ENCODE results near the gene GOLGA6L2. TPM values are rescaled to one million over a fixed set of nuclear protein-coding genes. Genes with fewer than 3 reads are reported as not detected.

GOLGA6L2 gene
- total and polyA plus RNA-seq, 2 of the 8 experiments (the other 6 are each of a cell fraction or from before 2014, with no cell fraction given), result not detected

DNA sequence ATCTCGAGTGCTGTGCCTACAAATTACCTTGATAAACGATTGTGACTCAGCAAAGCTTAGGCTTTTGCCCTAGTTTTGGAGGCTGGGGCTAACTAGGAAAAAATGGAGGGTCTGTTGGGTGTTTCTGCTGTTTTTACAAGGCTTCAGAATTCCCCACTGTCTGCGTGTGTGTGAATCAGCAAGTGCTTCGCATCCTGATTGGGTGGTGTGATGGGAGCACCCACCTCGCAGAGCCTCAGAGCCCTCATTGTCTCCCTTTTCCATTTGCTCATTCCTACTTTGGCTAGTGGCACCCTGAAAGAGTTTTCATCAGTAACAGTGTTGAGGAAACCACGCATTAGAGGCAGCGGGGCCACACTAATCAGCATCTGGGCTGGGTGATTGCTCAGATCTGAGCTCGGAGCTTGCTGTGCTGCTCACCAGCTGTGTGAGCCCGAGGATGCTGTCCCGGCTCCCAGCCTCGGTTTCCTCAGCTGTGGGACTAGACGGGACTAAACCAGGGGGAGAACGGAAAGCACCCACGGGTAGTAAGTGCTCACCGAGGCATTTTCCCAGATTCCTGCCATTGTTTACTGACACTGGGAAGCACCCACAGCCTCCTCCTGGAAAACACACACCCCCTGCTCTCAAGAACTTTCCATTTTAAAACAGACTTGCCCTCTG is 51.9 kb downstream of the GOLGA6L2 start:
- H2AFZ ChIP-seq (ENCODE audit: low read length), result no peak overlapping the region
- H3K14ac ChIP-seq (ENCODE audit: insufficient read length), result no peak overlapping the region
- no peak overlapping the region for H2AK5ac ChIP-seq (ENCODE audit: low read depth, low read length)
- H3K27me3 ChIP-seq (replicated peaks in 1 of 4; ENCODE audit: control insufficient read depth in 3 of 4, extremely low read depth in 1 of 4, insufficient read depth in 3 of 4, low read length in 3 of 4), result no peaks in the 10 kb centered on the region
- no peaks in the 10 kb centered on the region for H3K23me2 ChIP-seq (ENCODE audit: low read depth, low read length)
- no peak overlapping the region for H3K4me3 ChIP-seq (ENCODE audit: extremely low read depth in 1 of 4, insufficient read depth in 2 of 4, low read depth in 3 of 4, low read length in 4 of 4)
- H3K36me3 ChIP-seq (ENCODE audit: control insufficient read depth in 2 of 4, insufficient read depth in 4 of 4, low read length in 3 of 4), result no peaks in the 10 kb centered on the region
- no peak overlapping the region for H3K9ac ChIP-seq (replicated peaks in 1 of 4; ENCODE audit: extremely low read depth in 1 of 4, low read depth in 3 of 4, low read length in 3 of 4)
- ChIA-PET CTCF (ENCODE audit: partially characterized antibody) (no interaction called here), POLR2A (ENCODE audit: partially characterized antibody) (no interaction called here)
- DNase-seq (ENCODE audit: low read depth in 1 of 2, low spot score in 2 of 2), result no peak
- FAIRE-seq, result no peak
- H3K56ac ChIP-seq (replicated peaks; ENCODE audit: insufficient read length, low read depth, low read length), result no peak overlapping the region
- no peaks in the 10 kb centered on the region for H3K79me2 ChIP-seq (ENCODE audit: control insufficient read depth in 1 of 2, insufficient read depth in 2 of 2, low read length in 2 of 2)
- H3K23ac ChIP-seq (ENCODE audit: insufficient read length), result no peak overlapping the region
- H4K8ac ChIP-seq (ENCODE audit: extremely low read depth, insufficient read depth, low read length), result no peak overlapping the region
- H2BK120ac ChIP-seq (replicated peaks; ENCODE audit: low read depth, low read length), result no peak overlapping the region
- no peaks in the 10 kb centered on the region; a peak in 2 of 7 replicates for H3K4me1 ChIP-seq (replicated peaks in 1 of 4; ENCODE audit: control insufficient read depth in 3 of 4, insufficient read depth in 4 of 4, low read length in 3 of 4)
- no peak overlapping the region for H2BK15ac ChIP-seq (ENCODE audit: low read length)
- no peak overlapping the region for H3K27ac ChIP-seq (ENCODE audit: low read depth, low read length)
- peaks cover 3 to 25% of the 10 kb centered on the region in 2 experiments; a peak in 3 of 4 replicates for H3K9me3 ChIP-seq (ENCODE audit: insufficient read depth in 2 of 2, low read depth in 1 of 2, low read length in 1 of 2)
- no peak overlapping the region for H3K4me2 ChIP-seq (ENCODE audit: insufficient read depth in 1 of 2, low read depth in 2 of 2, low read length in 2 of 2)
- no peak overlapping the region for H2BK12ac ChIP-seq (ENCODE audit: low read depth, low read length)
- H3K79me1 ChIP-seq (ENCODE audit: low read depth, low read length), result no peaks in the 10 kb centered on the region
- H2BK20ac ChIP-seq (ENCODE audit: low read length), result no peak overlapping the region
- H4K20me1 ChIP-seq (replicated peaks in 1 of 2; ENCODE audit: control insufficient read depth in 1 of 2, insufficient read depth in 2 of 2, low read length in 2 of 2), result no peaks in the 10 kb centered on the region
- H3K4ac ChIP-seq (replicated peaks; ENCODE audit: insufficient read length, low read depth, low read length), result no peak overlapping the region
- 82% methylated on average over 14 of the region's 15 CpGs; no CpG with 5 or more reads in 1 of the 2 experiments for WGBS, 2 experiments (ENCODE audit: extremely low coverage in 1 of 2, insufficient coverage in 1 of 2, insufficient read length in 1 of 2, insufficient replicate concordance in 2 of 2, low coverage in 1 of 2, low lambda C conversion rate in 2 of 2, missing lambda C conversion rate in 1 of 2)
- no peak overlapping the region for H4K91ac ChIP-seq (replicated peaks; ENCODE audit: insufficient read length, low read length)
- no peak overlapping the region for H2BK5ac ChIP-seq (ENCODE audit: low read depth, low read length)
- no peak overlapping the region for H3K18ac ChIP-seq (ENCODE audit: extremely low read depth, low read length)
- no peak overlapping the region for H4K5ac ChIP-seq (ENCODE audit: insufficient read length, low read depth, low read length)
- TF ChIP-seq MAFK (IDR thresholded peaks at IDR 0.05; ENCODE audit: low read depth, low read length) (no peak), NANOG (IDR thresholded peaks at IDR 0.05; ENCODE audit: insufficient read depth, low read depth, low read length, poor library complexity, severe bottlenecking) (no peak), SP2 (IDR thresholded peaks at IDR 0.05; ENCODE audit: low read length) (no peak), SAP30 (IDR thresholded peaks at IDR 0.05; ENCODE audit: insufficient read depth, insufficient replicate concordance, low read length) (no peak), GTF2F1 (IDR thresholded peaks at IDR 0.05; ENCODE audit: borderline replicate concordance, low read depth, low read length) (no peak), BACH1 (IDR thresholded peaks at IDR 0.05; ENCODE audit: low read length) (no peak), CHD1 (IDR thresholded peaks at IDR 0.05; ENCODE audit: low read depth, low read length) (no peak), CTBP2 (IDR thresholded peaks at IDR 0.05; ENCODE audit: borderline replicate concordance, insufficient read depth, insufficient read length, low read length) (no peak), POU5F1 (IDR thresholded peaks at IDR 0.05; ENCODE audit: low read depth, low read length) (no peak)
- TF ChIP-seq, protein P1, sequence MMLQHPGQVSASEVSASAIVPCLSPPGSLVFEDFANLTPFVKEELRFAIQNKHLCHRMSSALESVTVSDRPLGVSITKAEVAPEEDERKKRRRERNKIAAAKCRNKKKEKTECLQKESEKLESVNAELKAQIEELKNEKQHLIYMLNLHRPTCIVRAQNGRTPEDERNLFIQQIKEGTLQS (IDR thresholded peaks at IDR 0.05; ENCODE audit: insufficient read depth, low read depth, low read length), result no peak
- TF ChIP-seq, protein P2, sequence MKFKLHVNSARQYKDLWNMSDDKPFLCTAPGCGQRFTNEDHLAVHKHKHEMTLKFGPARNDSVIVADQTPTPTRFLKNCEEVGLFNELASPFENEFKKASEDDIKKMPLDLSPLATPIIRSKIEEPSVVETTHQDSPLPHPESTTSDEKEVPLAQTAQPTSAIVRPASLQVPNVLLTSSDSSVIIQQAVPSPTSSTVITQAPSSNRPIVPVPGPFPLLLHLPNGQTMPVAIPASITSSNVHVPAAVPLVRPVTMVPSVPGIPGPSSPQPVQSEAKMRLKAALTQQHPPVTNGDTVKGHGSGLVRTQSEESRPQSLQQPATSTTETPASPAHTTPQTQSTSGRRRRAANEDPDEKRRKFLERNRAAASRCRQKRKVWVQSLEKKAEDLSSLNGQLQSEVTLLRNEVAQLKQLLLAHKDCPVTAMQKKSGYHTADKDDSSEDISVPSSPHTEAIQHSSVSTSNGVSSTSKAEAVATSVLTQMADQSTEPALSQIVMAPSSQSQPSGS (IDR thresholded peaks at IDR 0.05; ENCODE audit: low read length), result no peak

Measured in H1 (cell line).